Measurements from ENCODE around the gene SCN4A. TPM values are rescaled to one million over a fixed set of nuclear protein-coding genes. Genes with fewer than 3 reads are reported as not detected.

SCN4A gene
- total RNA-seq, 4 donors from 2014 or later: under 0.01 to 0.71 (median 0.20) TPM

GRCh38 chr17:63993368-63993985 lies 20.8 kb upstream of the SCN4A start:
- H3K27me3 ChIP-seq: peaks cover 0 to 68% (median 10%) of the 10 kb centered on the region in 4 donors
- no peaks in the 10 kb centered on the region for H3K36me3 ChIP-seq
- H3K27ac ChIP-seq (replicated peaks in 1 of 4): no peak overlapping the region
- no peaks in the 10 kb centered on the region for H3K9me3 ChIP-seq
- no peak overlapping the region for H3K4me3 ChIP-seq
- no peak for DNase-seq (ENCODE audit: extremely low spot score)
- no CpG with 5 or more reads among the region's 3 CpGs for WGBS
- TF ChIP-seq POLR2A (IDR thresholded peaks at IDR 0.05; ENCODE audit: low read depth) (no peak), EP300 (IDR thresholded peaks at IDR 0.05) (no peak)
- intact Hi-C loops (cut with DNase I): no loop called here
- H3K4me1 ChIP-seq: peaks cover 16 to 31% (median 28%) of the 10 kb centered on the region in 4 donors

GRCh38 chr17:63991611-63992010 lies 18.9 kb upstream of the SCN4A start:
- no peak overlapping the region for H3K27ac ChIP-seq (replicated peaks in 1 of 4)
- intact Hi-C loops (cut with DNase I): no loop called here
- no peak overlapping the region for H3K4me3 ChIP-seq
- H3K36me3 ChIP-seq: no peaks in the 10 kb centered on the region
- no peaks in the 10 kb centered on the region for H3K9me3 ChIP-seq
- 83% methylated on average over 11 of the region's 11 CpGs for WGBS
- H3K4me1 ChIP-seq: peaks cover 15 to 33% (median 29%) of the 10 kb centered on the region in 4 donors
- no peak for TF ChIP-seq POLR2A (IDR thresholded peaks at IDR 0.05; ENCODE audit: low read depth)
- no peak for TF ChIP-seq EP300 (IDR thresholded peaks at IDR 0.05)
- no peak for TF ChIP-seq POLR2AphosphoS5 (IDR thresholded peaks at IDR 0.05)
- no peak for TF ChIP-seq CTCF (IDR thresholded peaks at IDR 0.05)
- no peak for DNase-seq (ENCODE audit: extremely low spot score)
- H3K27me3 ChIP-seq: peaks cover 0 to 60% (median 0%) of the 10 kb centered on the region in 4 donors

GRCh38 chr17:63989622-63990345 lies 17.1 kb upstream of the SCN4A start:
- intact Hi-C loops (cut with DNase I): no loop called here
- no peaks in the 10 kb centered on the region for H3K9me3 ChIP-seq
- no peak overlapping the region for H3K27ac ChIP-seq (replicated peaks in 1 of 4)
- DNase-seq (ENCODE audit: extremely low spot score): no peak
- peaks cover 25 to 43% (median 42%) of the 10 kb centered on the region in 4 donors for H3K4me1 ChIP-seq
- H3K4me3 ChIP-seq: no peak overlapping the region
- no peaks in the 10 kb centered on the region for H3K36me3 ChIP-seq
- TF ChIP-seq POLR2A (IDR thresholded peaks at IDR 0.05; ENCODE audit: low read depth) (no peak), EP300 (IDR thresholded peaks at IDR 0.05) (no peak), POLR2AphosphoS5 (IDR thresholded peaks at IDR 0.05) (no peak), CTCF (IDR thresholded peaks at IDR 0.05) (no peak)
- peaks cover 0 to 53% (median 0%) of the 10 kb centered on the region in 4 donors for H3K27me3 ChIP-seq
- 82% methylated on average over 21 of the region's 21 CpGs for WGBS

- peaks cover 33 to 51% (median 50%) of the 10 kb centered on the region in 4 donors for H3K4me1 ChIP-seq
- peaks cover 0 to 53% (median 0%) of the 10 kb centered on the region in 4 donors for H3K27me3 ChIP-seq
- WGBS: 67% methylated on average over 20 of the region's 35 CpGs
- no peak overlapping the region for H3K4me3 ChIP-seq
- H3K27ac ChIP-seq (replicated peaks in 1 of 4): no peak overlapping the region
- no peaks in the 10 kb centered on the region for H3K36me3 ChIP-seq
- TF ChIP-seq POLR2AphosphoS5 (IDR thresholded peaks at IDR 0.05): no peak
- TF ChIP-seq CTCF (IDR thresholded peaks at IDR 0.05): no peak
- no peak for TF ChIP-seq POLR2A (IDR thresholded peaks at IDR 0.05; ENCODE audit: low read depth)
- no peak for TF ChIP-seq EP300 (IDR thresholded peaks at IDR 0.05)
- intact Hi-C loops (cut with DNase I): no loop called here
- DNase-seq (ENCODE audit: extremely low spot score): no peak
- no peaks in the 10 kb centered on the region for H3K9me3 ChIP-seq
Observed at GRCh38 chr17:63988741-63989621, 16.3 kb upstream of the SCN4A start.

GRCh38 chr17:63988127-63988478 lies 15.4 kb upstream of the SCN4A start:
- Histone ChIP-seq H3K4me1 (peaks cover 42 to 60% (median 58%) of the 10 kb centered on the region in 4 donors), H3K27me3 (peaks cover 0 to 47% (median 0%) of the 10 kb centered on the region in 4 donors), H3K27ac (replicated peaks in 1 of 4) (no peak overlapping the region), H3K4me3 (no peak overlapping the region), H3K9me3 (no peaks in the 10 kb centered on the region), H3K36me3 (no peaks in the 10 kb centered on the region)
- TF ChIP-seq POLR2AphosphoS5 (IDR thresholded peaks at IDR 0.05) (no peak), POLR2A (IDR thresholded peaks at IDR 0.05; ENCODE audit: low read depth) (no peak), CTCF (IDR thresholded peaks at IDR 0.05) (no peak), EP300 (IDR thresholded peaks at IDR 0.05) (no peak)
- WGBS: 80% methylated on average over 1 of the region's 5 CpGs
- intact Hi-C loops (cut with DNase I): no loop called here
- DNase-seq (ENCODE audit: extremely low spot score): no peak

Measured in esophagus muscularis mucosa (tissue), 4 donors.